ENCODE results near the gene PELI1.

DNA sequence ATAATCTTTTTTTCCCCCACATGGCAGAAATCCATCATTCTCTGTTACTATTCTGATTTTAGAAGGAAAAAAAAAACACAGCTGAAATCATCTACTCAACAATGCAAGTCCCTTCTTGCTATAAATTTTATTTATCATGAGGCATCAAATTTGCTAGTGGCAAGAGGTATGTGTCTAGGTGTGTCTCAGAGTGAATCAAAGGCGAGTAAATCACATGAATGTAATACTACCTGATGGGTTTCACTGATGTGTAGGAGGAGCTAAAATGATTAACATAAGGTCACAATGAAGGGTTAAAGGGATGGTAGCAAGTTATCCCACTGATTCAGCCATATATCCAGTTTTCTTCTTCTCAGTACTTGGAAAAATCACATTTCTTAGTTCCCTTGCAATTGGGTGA lies 24.5 kb upstream of the PELI1 start:
- no peak for TF ChIP-seq CTCF (IDR thresholded peaks at IDR 0.05)
- no peak for TF ChIP-seq EZH2phosphoT487 (IDR thresholded peaks at IDR 0.05)
- TF ChIP-seq EZH2 (IDR thresholded peaks at IDR 0.05): no peak

Data from neural progenitor cell (in vitro differentiated cells).